Measurements from ENCODE around the gene SH3TC2. TPM values are rescaled to one million over a fixed set of nuclear protein-coding genes. Genes with fewer than 3 reads are reported as not detected.

SH3TC2 gene
- total RNA-seq, 1 donor from 2014 or later: 0.21 TPM

- no peaks in the 10 kb centered on the region for H3K4me1 ChIP-seq
- H3K27me3 ChIP-seq: no peaks in the 10 kb centered on the region
- TF ChIP-seq CTCF (IDR thresholded peaks at IDR 0.05): no peak
- H3K4me3 ChIP-seq: no peak overlapping the region
- no peak for DNase-seq (ENCODE audit: low spot score in 2 of 2)
- intact Hi-C loops (cut with DNase I): loop anchor here (5.0 kb wide), 1 partner anchor 596 kb away; no protein-coding TSS in a partner anchor
- no peaks in the 10 kb centered on the region for H3K36me3 ChIP-seq
- no peaks in the 10 kb centered on the region for H3K9me3 ChIP-seq
- H3K27ac ChIP-seq: no peak overlapping the region
These were observed 24.4 kb downstream of the SH3TC2 start for GRCh38 chr5:149038336-149039080.

GRCh38 chr5:149037817-149038216 is 25.0 kb downstream of the SH3TC2 start:
- Histone ChIP-seq H3K27ac (no peak overlapping the region), H3K4me1 (no peaks in the 10 kb centered on the region), H3K27me3 (no peaks in the 10 kb centered on the region), H3K9me3 (no peaks in the 10 kb centered on the region), H3K36me3 (no peaks in the 10 kb centered on the region), H3K4me3 (no peak overlapping the region)
- intact Hi-C loops (cut with DNase I): loop anchor here (5.0 kb wide), 1 partner anchor 596 kb away; no protein-coding TSS in a partner anchor
- TF ChIP-seq CTCF (IDR thresholded peaks at IDR 0.05): no peak
- DNase-seq (ENCODE audit: low spot score in 2 of 2): no peak

- Histone ChIP-seq H3K36me3 (no peaks in the 10 kb centered on the region), H3K27ac (no peak overlapping the region), H3K4me1 (no peaks in the 10 kb centered on the region), H3K9me3 (no peaks in the 10 kb centered on the region), H3K27me3 (no peaks in the 10 kb centered on the region), H3K4me3 (no peak overlapping the region)
- no peak for TF ChIP-seq CTCF (IDR thresholded peaks at IDR 0.05)
- intact Hi-C loops (cut with DNase I): loop anchor here (5.0 kb wide), 1 partner anchor 595 kb away; no protein-coding TSS in a partner anchor
- no peak for DNase-seq (ENCODE audit: low spot score in 2 of 2)
These were observed 25.9 kb downstream of the SH3TC2 start for GRCh38 chr5:149036970-149037369.

- Histone ChIP-seq H3K4me3 (no peak overlapping the region), H3K36me3 (no peaks in the 10 kb centered on the region), H3K27me3 (no peaks in the 10 kb centered on the region), H3K27ac (no peak overlapping the region), H3K4me1 (no peaks in the 10 kb centered on the region), H3K9me3 (no peaks in the 10 kb centered on the region)
- no peak for DNase-seq (ENCODE audit: low spot score in 2 of 2)
- no peak for TF ChIP-seq CTCF (IDR thresholded peaks at IDR 0.05)
- intact Hi-C loops (cut with DNase I): loop anchor here (5.0 kb wide), 1 partner anchor 594 kb away; no protein-coding TSS in a partner anchor
These were observed 26.7 kb downstream of the SH3TC2 start for GRCh38 chr5:149036168-149036567.

- H3K27ac ChIP-seq: no peak overlapping the region
- peak in 1 of 2 donors; percentile 85 for DNase-seq (ENCODE audit: low spot score in 2 of 2)
- no peaks in the 10 kb centered on the region for H3K9me3 ChIP-seq
- intact Hi-C loops (cut with DNase I): loop anchor here (1.0 to 5.0 kb wide), 2 partner anchors 302 to 593 kb away; no protein-coding TSS in a partner anchor
- peak; percentile 67 to 83 (median 80) for TF ChIP-seq CTCF (IDR thresholded peaks at IDR 0.05)
- H3K4me3 ChIP-seq: no peak overlapping the region
- H3K27me3 ChIP-seq: no peaks in the 10 kb centered on the region
- H3K36me3 ChIP-seq: no peaks in the 10 kb centered on the region
- H3K4me1 ChIP-seq: no peaks in the 10 kb centered on the region
These were observed 27.5 kb downstream of the SH3TC2 start for GRCh38 chr5:149035372-149035790.

All from ascending aorta (tissue), 2 donors.